ENCODE data around the gene AFDN.

DNA sequence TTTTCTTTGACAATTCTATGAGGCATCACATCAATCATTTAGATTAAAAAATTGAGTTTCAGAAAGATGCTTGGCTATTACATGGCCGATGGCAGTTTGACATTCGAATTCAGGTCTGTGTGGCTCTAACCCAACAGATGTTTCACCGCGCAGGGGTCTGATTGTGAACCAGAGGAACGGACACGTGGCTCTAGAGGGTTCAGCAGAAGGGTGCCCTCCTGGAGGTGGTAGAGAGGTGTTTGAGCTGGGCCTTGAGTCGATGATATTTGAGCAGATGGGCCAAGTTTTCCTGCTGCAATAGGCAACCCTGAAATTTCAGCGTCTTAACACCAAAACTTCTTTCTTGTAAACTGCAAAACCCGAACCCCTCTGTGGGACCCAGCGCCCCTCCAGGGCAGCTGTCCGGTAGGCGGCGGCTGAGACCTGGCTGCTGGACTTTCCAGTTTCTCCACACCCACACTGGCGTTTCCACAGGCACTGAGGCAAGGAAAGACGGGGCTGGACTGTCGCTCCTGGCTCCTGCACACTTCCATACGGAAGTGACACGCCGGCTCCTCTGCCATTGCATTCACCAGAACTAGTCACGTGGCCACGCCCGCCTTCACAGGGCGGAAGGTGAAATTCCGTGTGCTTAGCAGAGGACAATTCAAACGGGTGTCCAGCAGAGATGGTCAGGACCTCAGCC, 11.3 kb upstream of the AFDN start:
- TF ChIP-seq, protein P1, sequence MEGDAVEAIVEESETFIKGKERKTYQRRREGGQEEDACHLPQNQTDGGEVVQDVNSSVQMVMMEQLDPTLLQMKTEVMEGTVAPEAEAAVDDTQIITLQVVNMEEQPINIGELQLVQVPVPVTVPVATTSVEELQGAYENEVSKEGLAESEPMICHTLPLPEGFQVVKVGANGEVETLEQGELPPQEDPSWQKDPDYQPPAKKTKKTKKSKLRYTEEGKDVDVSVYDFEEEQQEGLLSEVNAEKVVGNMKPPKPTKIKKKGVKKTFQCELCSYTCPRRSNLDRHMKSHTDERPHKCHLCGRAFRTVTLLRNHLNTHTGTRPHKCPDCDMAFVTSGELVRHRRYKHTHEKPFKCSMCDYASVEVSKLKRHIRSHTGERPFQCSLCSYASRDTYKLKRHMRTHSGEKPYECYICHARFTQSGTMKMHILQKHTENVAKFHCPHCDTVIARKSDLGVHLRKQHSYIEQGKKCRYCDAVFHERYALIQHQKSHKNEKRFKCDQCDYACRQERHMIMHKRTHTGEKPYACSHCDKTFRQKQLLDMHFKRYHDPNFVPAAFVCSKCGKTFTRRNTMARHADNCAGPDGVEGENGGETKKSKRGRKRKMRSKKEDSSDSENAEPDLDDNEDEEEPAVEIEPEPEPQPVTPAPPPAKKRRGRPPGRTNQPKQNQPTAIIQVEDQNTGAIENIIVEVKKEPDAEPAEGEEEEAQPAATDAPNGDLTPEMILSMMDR (IDR thresholded peaks at IDR 0.05), result no peak
- TF ChIP-seq POLR2AphosphoS5 (IDR thresholded peaks at IDR 0.05) (no peak), POLR2A (IDR thresholded peaks at IDR 0.05) (no peak)
